Cardiac fibroblast (primary cell): ENCODE data around the gene NMT1.

Experiments
- DNase-seq, 2 donors: peaks; one replicate each; pipeline versions ENCODE4 v3.0.0 to v3.0.0-alpha.2; 2010; ENCODE audit warnings: low read depth in 2 of 2
- H3K4me3 ChIP-seq, 2 donors: replicated peaks in 1 of 2; 1 replicate in 1 of 2; 2 replicates in 1 of 2; pipeline ENCODE4 v1.5.1; 2011; ENCODE audit warnings: low read depth in 2 of 2, low read length in 2 of 2, mild to moderate bottlenecking in 2 of 2, moderate library complexity in 1 of 2
- TF ChIP-seq, protein P1 (sequence below): IDR thresholded peaks from one replicate; pipeline ENCODE4 v1.5.1; 2011; ENCODE audit warnings: low read depth, mild to moderate bottlenecking, low read length, inconsistent platforms

NMT1 gene

DNA sequence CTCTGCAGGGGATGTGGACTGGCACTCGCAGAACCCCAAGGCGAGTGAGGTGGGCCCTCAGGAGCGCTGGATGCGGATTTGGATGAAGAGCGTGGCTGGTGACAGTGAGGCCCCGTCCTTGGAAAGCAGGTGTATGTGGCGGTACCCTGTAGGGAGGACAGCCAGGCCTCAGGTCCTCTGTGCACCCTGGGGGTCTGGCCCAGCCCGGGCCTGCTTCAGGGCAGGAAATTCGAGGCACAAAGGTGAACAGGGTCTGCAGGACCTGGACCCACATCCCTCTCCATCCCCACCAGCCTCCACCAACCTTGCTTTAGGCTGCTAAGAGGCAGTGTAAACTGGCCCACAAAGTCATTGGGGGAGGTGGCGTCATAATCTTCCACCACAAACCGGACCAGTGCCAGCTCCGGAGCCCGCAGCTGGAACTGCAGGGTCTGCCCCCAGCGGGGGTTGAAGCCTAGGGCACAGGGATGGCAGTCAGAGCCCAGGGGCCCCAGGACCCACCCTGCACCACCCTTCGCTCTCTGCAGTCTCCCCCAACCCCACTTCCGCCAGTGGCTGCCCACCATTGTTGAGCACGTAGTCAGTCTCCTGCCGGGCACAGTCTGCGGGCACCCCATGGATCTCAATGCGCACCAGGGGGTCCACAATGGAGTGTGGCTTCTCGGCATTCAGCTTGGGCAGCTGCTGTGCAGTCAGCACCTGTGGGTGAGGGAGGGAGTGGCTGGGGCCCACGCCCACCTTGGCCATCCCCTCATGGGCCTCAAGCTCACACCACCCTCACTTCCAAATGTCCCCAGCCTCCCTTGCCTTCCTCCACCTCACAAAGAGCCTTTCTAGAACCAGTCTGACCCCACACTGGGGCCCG is 51.7 kb downstream of the NMT1 start:
- no peak overlapping the region for H3K4me3 ChIP-seq
- TF ChIP-seq, protein P1, sequence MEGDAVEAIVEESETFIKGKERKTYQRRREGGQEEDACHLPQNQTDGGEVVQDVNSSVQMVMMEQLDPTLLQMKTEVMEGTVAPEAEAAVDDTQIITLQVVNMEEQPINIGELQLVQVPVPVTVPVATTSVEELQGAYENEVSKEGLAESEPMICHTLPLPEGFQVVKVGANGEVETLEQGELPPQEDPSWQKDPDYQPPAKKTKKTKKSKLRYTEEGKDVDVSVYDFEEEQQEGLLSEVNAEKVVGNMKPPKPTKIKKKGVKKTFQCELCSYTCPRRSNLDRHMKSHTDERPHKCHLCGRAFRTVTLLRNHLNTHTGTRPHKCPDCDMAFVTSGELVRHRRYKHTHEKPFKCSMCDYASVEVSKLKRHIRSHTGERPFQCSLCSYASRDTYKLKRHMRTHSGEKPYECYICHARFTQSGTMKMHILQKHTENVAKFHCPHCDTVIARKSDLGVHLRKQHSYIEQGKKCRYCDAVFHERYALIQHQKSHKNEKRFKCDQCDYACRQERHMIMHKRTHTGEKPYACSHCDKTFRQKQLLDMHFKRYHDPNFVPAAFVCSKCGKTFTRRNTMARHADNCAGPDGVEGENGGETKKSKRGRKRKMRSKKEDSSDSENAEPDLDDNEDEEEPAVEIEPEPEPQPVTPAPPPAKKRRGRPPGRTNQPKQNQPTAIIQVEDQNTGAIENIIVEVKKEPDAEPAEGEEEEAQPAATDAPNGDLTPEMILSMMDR = no peak
- no peak for DNase-seq

DNA sequence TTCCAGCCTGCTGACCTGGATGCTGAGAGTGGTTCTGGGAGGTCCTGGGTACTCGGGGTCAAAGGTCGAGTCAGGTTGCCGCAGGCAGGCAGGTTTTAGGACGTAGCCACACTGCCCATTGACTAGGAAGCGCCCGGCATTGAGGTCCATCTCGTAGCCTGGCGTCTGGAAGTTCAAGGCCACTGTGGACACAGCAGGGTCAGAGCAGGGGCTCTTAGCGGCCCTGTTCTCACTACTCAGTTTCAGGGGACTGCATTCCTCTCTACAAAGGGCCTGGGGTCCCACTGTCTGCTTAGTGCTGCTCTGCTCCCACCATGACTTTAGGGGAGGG is 52.3 kb downstream of the NMT1 start:
- TF ChIP-seq, protein P1 = no peak
- DNase-seq = no peak

DNA sequence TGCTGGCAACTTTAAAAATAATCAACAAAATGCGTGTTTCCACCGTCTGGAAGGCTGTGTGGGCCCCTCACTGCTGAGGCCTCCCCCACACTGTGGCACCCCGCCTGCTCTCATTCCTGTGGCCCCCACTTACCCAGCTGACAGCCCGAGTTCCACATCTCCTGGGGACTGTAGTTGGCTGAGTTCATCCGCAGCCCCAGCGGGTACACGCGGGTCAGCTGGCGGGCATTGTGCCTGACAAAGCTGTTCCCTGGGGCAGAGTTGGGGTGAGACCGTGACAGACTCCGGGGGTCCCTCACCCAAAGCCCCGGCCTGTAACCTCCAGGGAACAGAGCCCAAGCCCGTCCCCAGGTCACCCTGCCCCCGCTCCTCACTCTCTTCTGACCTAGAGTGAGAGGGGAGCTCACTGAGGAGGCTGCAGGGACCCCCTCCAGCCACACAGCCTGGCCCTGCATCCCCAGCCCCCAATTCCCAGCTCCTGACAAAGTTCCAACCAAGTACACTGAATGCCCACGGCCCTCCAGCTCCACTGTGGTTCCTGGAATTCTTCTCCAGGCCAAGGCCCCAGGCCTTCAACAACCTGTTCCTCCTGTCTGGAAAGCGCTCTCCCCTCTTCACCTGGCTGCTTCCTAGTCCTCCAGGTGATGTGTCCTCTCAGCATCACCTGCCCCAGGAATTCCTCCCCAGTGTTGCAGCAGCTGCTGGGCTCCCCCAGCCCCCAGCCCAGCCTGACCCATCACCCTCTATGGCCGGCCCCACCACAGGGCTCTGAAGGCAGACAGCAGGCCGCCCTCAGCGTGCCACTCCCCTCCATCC is 53.2 kb downstream of the NMT1 start:
- DNase-seq = no peak
- H3K4me3 ChIP-seq = no peak overlapping the region
- TF ChIP-seq, protein P1 = no peak

More for the DNA sequence above, 52.3 kb downstream of the NMT1 start:
- no peak overlapping the region for H3K4me3 ChIP-seq

DNA sequence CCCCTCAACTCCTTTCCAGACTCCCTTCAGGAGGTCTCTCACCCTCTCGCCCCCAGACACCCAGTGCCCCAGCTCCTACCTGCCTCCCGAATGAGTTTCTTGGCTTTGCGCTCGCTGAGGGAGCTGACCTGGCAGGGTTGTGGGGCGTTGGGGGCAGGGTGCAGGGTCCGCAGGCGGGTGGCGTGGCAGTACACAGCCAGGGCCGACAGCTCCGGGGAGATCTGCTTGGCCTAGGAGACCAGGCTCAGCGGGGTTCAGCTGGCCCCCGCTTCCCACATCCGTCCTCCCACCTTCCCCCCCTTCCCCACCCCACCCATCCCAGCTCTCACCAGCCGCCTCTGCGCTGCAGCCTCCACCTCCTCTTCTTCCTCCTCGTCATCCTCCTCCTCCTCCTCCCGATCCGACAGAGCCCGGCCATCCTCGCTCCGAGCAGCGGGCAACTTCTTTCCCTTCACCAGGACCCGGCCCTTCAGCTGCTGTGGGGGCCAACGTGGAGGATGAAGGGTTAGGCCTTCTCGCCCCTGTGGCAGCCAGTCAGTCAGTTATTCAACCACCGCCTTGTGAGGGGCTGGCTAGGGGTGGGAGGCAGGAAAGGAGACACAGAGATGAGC is 54.0 kb downstream of the NMT1 start:
- TF ChIP-seq, protein P1 = no peak

DNA sequence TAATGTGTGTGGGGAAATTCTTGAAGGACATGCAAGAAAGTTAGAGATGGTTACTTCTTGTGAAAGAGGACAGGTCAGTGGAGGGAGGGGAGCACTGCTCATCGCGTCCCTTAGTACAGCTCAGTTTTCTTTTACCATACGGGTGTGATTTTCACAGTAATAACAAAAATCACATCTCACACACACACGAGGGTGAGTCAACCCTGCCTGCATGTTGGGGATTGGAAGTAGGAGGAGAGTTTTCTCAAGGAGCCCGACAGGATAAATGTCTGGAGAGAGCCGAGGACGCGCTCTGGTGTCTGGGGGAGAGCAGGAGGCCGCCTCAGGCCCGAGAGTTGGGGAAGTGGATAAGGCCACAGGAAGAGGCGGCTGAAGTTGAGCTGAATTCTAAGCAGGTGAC is 54.8 kb downstream of the NMT1 start:
- DNase-seq = no peak
- TF ChIP-seq, protein P1 = no peak
- no peak overlapping the region for H3K4me3 ChIP-seq

More for the DNA sequence above, 54.0 kb downstream of the NMT1 start:
- H3K4me3 ChIP-seq = no peak overlapping the region
- no peak for DNase-seq

DNA sequence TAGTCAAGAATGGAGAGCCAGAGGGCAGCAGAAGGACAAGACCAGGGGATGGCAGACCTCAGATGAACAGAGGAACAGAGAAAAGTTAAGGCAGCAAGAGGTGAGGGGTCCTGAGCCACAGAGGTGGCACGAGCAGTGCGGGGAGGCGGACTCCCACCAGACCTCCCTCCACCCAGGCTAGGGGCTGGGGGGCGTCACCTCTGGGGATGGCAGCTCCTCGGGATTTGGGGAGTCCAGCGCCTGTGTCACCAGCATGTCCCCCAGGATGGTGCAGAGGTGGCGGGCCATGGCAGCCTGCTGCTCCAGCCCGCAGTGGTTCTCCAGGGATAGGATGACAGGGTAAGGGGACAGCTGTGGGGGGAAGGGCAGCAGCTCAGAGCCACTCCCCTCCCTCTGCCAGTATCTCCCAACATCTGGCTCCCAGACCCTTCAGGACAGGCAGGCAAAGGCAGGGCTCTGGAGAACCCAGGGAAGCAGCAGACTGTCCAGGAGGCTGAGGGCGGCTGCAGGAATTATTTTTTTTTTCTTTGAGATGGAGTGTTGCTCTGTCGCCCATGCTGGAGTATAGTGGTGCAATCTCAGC is 55.4 kb downstream of the NMT1 start:
- TF ChIP-seq, protein P1 = no peak
- H3K4me3 ChIP-seq = no peak overlapping the region
- no peak for DNase-seq
